CD4-positive, alpha-beta T cell treated with Interleukin-4 for 4 hours (primary cell): ENCODE results near the gene PPP4R4.

Experiments
- DNase-seq: peaks from one replicate; pipeline ENCODE4 v3.0.0-alpha.2; 2020

PPP4R4 gene, protein sequence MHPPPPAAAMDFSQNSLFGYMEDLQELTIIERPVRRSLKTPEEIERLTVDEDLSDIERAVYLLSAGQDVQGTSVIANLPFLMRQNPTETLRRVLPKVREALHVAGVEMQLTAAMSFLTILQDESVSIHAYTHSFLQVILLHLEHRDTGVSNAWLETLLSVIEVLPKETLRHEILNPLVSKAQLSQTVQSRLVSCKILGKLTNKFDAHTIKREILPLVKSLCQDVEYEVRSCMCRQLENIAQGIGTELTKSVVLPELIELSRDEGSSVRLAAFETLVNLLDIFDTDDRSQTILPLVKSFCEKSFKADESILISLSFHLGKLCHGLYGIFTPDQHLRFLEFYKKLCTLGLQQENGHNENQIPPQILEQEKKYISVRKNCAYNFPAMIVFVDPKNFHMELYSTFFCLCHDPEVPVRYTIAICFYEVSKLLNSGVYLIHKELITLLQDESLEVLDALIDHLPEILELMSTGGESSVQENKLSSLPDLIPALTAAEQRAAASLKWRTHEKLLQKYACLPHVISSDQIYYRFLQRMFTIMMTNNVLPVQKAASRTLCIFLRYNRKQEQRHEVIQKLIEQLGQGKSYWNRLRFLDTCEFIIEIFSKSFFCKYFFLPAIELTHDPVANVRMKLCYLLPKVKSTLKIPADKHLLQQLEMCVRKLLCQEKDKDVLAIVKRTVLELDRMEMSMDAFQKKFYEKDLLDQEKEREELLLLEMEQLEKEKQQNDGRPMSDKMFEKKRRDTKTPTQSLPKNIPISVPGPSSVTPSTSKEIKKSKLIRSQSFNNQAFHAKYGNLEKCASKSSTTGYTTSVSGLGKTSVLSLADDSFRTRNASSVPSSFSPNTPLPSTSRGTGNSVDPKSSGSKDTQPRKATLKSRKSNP

DNA sequence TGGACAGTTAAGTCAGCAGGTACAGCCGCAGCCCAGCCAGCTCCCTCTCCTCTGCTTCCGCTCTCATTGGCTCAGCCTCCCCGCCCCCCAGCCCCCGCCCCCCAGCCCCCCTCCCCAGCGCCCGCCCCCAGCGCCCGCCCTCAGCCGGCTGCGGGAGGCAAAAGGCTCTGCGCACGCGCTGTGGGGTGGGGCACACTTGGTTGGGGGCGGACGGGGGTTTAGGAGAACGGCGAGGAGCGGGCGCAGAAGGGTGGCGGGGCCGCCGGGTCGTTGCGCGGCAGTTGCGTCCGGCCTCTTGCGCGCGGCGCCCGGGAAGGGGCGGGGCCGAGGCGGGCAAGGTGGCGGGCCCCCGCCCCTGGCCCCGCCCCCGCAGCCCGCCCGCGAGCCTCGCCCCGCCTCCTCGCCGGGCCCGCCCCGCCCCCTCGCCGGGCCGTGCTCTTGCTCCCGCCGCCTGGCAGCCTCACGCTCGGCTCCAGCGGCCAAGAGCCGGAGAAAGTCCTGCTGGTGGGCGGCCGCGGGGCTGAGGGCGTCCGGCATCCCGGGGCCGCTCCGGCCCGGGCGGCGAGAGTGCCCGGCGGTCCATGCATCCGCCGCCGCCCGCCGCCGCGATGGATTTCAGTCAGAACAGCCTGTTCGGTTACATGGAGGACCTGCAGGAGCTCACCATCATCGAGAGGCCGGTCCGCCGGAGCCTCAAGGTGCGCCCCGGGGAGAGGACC, at the start of gene PPP4R4:
Gene PPP4R4, plus strand, starts transcription at position 438 of the 719 bp plus-strand sequence. Its CDS starts 144 bp downstream, at position 582.
- peak; percentile 87 for DNase-seq

DNA sequence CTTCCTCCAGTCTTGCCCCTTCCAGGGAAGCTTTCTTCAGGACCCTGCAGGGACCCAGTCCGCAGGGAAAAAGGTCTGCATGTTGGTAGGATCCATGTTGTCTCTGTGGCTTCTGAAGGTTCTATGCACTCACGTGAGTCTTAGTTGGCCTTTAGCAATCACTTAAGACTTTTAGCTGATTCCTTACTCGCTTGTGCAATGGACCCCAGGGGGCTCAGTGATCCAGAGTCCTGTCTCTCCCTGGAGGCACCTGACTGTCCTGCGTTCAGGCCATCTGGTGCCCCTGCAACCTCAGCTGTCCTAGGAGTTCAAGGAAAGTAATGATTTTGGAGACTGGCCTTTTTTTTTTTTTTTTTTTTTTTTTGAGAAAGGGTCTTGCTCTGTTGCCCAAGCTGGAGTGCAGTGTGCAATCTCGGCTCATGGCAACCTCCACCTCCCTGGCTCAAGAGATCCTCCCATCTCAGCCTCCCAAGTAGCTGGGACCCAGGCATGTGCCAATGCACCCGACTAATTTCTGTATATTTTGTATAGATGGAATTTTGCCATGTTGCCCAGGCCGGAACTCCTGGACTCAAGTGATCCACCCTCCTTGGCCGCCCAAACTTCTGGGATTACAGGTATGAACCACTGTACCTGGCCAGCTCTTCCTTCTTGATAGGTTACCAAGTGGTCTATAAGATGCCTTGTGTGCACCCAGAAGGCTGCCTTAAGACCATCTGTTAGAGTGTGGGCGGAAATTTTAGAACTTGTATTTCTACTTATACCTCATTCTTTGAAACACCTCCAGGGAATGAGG, 49.3 kb upstream of the PPP4R4 start:
- DNase-seq: no peak

DNA sequence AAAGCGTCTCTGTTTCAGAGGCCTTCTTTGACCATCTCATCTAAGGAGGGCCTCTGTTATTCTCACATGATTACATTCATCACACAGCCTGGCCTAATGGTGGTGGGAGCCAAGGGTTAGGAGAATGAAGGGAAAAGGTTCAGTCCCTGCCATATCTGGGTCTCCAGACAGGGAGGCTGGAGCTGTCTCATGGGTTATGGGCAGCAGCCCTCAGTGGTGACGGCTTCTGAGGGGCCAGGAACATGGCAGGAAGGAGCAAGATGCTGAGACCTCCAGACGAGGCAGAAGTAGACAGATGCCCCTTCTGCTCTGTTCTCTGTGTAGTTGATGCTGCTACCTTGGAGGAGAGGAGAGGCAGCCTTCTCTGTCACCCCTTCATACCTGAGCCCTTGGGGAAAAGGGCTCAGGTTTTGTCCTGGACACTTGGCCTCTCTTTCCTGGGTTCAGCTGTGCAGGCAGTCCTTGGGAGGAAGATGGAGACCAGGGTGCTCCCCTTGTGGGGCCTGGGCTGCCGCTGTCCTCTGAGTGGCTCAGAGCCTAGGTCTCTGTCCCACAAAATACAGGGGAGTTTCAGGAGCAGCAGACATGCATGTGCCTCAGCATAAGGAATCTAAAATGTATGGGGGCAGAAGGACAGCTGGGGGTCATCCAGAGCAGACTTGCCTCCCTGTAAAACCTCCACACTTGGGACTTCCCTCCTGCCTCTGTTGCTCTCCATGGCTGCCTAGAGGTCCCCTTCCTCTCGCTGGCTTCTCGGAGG, 48.3 kb upstream of the PPP4R4 start:
- no peak for DNase-seq

DNA sequence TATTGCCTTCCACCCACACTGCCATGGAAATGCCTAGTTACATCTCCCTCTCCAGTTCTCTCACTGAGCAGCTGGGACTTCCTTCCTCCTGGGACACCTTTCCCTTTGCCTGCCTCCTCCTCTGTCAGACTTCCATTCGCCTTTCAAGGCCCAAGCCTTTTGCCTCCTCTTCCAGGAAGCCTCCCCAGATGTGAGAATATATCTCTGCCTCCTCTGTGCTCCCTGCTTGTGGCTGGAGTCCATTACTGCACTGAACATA, 47.8 kb upstream of the PPP4R4 start:
- no peak for DNase-seq

DNA sequence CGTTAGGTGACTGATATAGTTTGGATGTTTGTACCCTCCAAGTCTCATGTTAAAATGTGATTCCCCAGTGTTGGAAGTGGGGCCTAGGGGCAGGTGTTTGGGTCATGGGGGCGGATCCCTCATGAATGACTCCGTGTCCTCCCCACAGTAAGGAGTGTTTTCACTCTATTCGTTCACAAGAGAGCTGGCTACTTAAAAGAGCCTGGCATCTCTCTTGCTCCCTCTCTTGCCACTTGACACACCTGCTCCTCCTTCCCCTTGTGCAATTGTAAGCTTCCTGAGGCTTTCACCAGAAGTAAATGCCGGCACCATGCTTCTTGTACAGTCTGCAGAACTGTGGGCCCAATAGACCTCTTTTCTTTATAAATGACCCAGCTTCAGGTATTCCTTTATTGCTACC, 47.3 kb upstream of the PPP4R4 start:
- DNase-seq: no peak

- DNase-seq: no peak
These were observed 46.8 kb upstream of the PPP4R4 start for GRCh38 chr14:94127330-94127729.

DNA sequence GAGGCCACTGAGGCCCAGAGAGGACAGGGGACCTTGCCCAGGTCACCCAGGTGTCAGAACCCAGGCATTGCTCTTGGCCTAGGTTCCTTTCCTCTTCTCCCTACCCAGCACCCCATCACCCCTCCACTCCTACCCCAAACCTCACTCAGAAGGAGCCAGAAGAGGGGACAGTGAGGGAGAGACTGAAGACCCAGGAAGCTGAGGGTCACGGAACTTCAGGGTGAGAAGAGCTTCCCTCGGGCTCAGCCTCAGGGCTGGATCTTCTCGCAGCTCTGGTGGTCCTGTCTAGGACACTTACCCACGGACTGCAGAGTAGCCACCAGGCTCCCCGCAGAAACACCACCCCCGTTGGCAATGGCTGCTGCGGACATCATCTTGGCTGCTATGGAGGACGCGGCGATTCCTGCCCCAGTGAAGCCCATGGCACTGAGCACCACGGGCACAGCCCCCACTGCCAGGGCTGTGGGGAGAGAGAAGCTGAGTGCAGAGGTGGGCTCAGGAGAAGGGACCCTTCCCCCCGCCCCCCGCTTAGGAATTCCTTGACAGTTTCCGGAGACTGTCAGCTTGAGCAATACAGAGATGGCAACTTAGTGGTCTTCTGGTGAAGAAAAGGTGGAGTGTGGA, 45.8 kb upstream of the PPP4R4 start:
- no peak for DNase-seq

GRCh38 chr14:94129111-94129757, 44.9 kb upstream of the PPP4R4 start, which contains the start of gene IFI27L2:
IFI27L2 (minus strand) TSS chr14:94129604; CDS start chr14:94129564, 40 bp downstream.
- peak; percentile 69 for DNase-seq

GRCh38 chr14:94129758-94130414, 44.2 kb upstream of the PPP4R4 start:
- DNase-seq: peak; percentile 24

GRCh38 chr14:94132285-94132887, 41.7 kb upstream of the PPP4R4 start:
- peak; percentile 76 for DNase-seq

GRCh38 chr14:94135476-94135875, 38.6 kb upstream of the PPP4R4 start:
- no peak for DNase-seq

GRCh38 chr14:94136575-94137331, 37.4 kb upstream of the PPP4R4 start:
- peak; percentile 81 for DNase-seq

DNA sequence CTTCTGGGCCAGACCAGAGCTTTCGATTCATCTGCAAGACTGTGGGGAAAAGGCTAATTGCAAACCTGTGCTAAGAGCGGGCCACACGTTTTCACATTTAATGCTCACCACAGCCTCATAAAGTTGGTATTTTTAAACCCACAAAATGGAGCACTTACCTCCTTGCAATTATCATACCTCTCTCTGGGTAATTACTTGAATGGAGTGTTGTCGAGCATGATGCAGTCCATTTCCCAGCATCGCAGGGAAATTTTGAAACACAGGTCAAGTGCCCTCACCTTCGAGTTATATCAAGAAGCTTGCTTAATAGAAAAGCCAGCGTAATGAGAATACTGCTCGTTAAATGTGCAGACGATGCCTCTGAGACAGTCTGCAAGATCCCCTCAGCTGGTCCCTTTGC, 35.9 kb upstream of the PPP4R4 start:
- no peak for DNase-seq

DNA sequence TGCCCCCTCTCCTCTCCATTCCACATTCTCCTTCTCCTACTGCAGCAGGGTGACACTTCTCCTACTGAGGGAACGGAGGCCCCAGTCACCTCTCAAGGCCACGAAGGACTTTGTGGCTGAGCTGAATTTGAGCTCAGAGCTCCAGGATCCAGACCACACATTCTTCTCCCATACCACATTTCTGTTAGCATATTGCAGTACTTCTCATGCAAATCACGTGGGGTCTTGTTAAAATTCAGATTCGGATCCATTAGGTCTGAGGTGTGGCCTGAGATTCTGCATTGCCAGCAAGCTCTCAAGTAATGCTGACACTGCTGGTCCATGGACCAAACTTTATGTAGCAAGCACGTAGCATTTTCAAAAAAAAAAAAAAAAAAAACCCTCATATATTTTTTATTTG, 35.1 kb upstream of the PPP4R4 start:
- no peak for DNase-seq

- no peak for DNase-seq
These were observed 34.7 kb upstream of the PPP4R4 start for GRCh38 chr14:94139421-94139820.

- DNase-seq: no peak
These were observed 31.9 kb upstream of the PPP4R4 start for GRCh38 chr14:94142247-94142646.

GRCh38 chr14:94142836-94143235, 31.3 kb upstream of the PPP4R4 start:
- no peak for DNase-seq

GRCh38 chr14:94143239-94143638, 30.9 kb upstream of the PPP4R4 start:
- no peak for DNase-seq

GRCh38 chr14:94143711-94144110, 30.4 kb upstream of the PPP4R4 start:
- no peak for DNase-seq
